HT1080 (cell line): ENCODE measurements around the gene GALC. TPM values are rescaled to one million over a fixed set of nuclear protein-coding genes. Genes with fewer than 3 reads are reported as not detected.
"Not testable (repeated sequence)": the region's sequence is repeated elsewhere in the genome, so short reads cannot be mapped to it uniquely, and the experiment has no call there.

Source experiments
- DNase-seq: peaks from one replicate; pipeline ENCODE4 v3.0.0-alpha.2; 2015; ENCODE audit warnings: low read depth
- polyA plus RNA-seq, 2 experiments: library from polyadenylated mRNA; depleted of rRNA; stranded (reverse); fragments of >200 nt; gene quantifications; 2 replicates each; pipeline ENCODE4 v1.2.3, GENCODE V29; 2015
- total RNA-seq: library from RNA; depleted of rRNA; stranded (reverse); fragments of >200 nt; shearing (Covaris generic); gene quantifications from 2 replicates; pipeline ENCODE4 v1.2.3, GENCODE V29; 2014; rRNA removed

The GALC gene
- not detected in 2 replicates for total RNA-seq
- polyA plus RNA-seq (2015; cell fraction: cytosol; rRNA removed): 0.02 TPM in 1 of 2 replicates, not detected in the other
- polyA plus RNA-seq (2015; cell fraction: nucleus; rRNA removed): 0.02 TPM in 1 of 2 replicates, not detected in the other

- no peak for DNase-seq
Observed at GRCh38 chr14:87992718-87993628, at the start of gene GALC. TSS of gene GALC (minus strand) at chr14:87993182. CDS start at chr14:87993164, 18 bp downstream.

GRCh38 chr14:88040146-88040545 lies 47.2 kb upstream of the GALC start:
- no peak for DNase-seq

GRCh38 chr14:88039197-88039596 lies 46.2 kb upstream of the GALC start:
- DNase-seq: no peak

- no peak for DNase-seq
Observed at GRCh38 chr14:88037325-88037724, 44.3 kb upstream of the GALC start.

DNA sequence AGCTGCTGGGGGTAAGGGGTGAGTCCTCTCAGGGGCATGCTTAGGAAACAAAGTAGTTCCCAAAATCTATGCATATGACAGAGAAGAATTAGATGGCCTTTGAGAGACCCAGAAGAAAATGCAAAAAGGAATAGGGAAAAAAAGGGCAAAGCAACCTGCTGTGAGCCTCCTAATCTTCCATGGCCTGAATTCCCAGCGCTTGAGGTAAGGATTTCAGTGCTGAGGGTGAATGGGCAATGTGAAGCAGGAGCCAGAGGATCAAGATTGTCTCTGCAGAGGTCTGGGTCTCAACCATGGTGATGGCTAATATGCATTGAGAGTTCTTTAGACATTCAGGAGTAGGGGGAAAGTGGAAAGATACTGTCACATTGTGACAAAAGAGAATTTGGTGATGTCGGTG lies 43.4 kb upstream of the GALC start:
- no peak for DNase-seq

- no peak for DNase-seq
Observed at GRCh38 chr14:88034076-88034475, 41.1 kb upstream of the GALC start.

GRCh38 chr14:88032373-88032772 lies 39.4 kb upstream of the GALC start:
- DNase-seq: no peak

- DNase-seq: no peak
Observed at GRCh38 chr14:88030892-88031291, 37.9 kb upstream of the GALC start.

DNA sequence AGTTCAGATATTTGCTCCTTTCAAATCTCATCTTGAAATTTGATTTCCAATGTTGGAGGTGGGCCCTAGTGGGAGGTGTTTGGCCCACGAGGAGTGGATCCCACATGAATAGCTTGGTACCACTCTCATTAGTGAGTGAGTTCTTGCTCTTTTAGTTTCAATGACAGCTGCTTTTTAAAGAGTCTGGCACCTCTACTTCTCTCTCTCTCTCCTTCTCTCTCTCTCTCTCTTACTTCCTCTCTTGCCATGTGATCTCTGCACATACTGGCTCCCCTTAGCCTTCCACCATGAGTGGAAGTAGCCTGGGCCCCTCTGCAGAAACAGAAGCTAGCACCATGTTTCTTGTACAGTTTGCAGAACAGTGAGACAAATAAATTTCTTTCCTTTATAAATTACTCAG lies 37.1 kb upstream of the GALC start:
- no peak for DNase-seq

- DNase-seq: no peak
Observed at GRCh38 chr14:88029500-88029899, 36.5 kb upstream of the GALC start.

GRCh38 chr14:88026890-88027289 lies 33.9 kb upstream of the GALC start:
- no peak for DNase-seq

DNA sequence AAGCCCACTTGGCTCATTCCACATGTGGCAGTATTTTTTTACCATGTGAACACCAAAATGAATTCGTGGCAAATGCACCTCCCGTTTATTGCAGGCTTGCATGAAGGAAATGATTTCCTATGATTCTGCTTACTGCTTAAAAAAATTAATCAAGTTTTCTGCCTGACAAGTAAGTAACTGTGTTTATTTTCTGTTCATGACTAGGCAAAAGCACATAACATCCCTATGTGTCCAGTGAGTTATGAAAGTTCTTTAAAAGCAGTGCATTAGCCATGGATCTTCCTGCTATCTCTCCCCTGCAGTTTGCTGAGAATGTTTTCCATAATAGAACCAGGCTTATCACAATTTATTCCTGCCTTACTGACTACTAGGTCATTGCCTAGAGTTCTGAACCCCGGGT lies 32.3 kb upstream of the GALC start:
- no peak for DNase-seq

GRCh38 chr14:88024252-88025086 lies 31.5 kb upstream of the GALC start:
- not testable (repeated sequence) for DNase-seq

- DNase-seq: no peak
Observed at GRCh38 chr14:88023658-88024187, 30.7 kb upstream of the GALC start.

DNA sequence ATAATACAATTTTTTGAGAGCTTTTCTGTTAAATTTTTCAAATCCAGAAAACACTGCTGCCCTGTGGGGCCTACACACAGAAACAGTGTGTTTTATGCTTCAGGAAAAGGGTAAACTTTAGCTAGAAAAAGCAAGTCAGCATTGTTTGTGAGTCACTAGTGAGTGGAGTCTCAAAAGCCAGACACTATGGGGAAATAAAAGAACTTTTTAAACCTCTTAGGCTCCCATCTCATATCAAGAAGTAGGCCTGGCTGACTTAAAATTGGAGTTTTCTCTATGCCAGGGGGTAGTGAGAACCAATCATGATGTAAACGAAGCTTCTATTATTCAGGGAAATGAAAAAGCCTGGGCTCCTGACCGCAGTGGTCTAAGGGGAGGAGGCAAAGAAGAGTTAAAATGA lies 24.6 kb upstream of the GALC start:
- DNase-seq: no peak

DNA sequence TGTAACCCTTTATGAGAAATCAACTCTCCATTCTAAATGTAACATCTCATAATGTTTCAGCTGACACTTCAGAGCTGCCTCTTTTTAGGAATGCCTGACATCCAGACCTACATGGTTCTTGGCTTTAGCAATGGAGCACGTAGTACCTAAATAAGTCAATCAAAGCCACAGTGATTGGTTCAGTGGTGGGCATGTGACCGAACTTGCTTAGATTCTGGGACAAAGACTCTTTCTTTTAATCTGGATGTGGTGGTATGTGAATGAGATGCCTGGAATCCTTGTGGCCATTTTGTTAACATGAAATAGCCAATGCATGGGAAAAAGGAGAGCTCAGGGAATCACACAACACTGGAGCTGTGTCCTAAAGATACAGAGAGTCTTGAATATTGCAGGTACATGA lies 23.8 kb upstream of the GALC start:
- DNase-seq: no peak

DNA sequence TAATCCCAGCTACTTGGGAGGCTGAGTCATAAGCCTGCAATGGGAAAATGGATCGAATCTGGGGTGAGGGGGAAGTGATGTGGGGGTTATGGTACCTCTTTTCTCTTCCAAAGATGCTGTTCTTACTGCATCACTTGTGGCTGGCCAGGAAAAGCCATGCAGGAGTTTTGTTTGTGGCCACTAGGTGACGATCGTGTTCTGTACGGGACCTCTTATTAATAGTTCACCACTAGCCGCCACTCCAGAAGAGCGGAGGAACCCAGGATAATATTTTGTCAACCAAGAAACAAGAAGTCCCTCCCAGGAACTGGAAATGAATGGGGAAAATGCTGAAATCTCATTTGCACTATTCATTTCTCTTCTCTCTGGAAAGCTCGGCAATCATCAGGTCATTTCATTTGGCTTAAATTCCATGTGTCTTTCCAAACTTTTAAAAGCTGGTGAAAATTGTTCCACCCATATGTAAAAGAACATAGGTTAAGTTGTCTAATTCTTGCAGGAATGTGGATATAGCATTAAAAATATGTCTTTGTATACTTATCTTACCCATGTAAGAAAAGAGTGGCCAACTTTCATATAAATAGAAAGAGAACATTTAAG lies 20.9 kb upstream of the GALC start:
- DNase-seq: peak; percentile 52

DNA sequence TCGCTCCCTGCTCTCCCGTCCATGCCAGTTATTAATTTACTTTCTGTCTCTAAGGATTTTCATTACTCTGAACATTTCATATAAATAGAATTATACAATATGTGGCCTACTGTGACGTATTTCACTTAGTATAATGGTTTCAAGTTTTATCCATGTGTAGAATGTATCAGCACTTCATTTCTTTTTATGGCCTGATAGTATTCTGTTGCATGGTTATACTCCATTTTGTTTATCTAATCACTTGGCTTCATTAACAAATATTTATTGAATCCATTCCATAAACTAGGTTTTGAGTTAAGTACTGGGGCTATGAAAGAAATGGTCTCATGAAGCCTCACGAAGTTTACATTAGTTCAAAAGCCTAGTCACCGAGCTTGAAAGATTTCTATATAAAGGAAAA lies 19.5 kb upstream of the GALC start:
- DNase-seq: no peak

- no peak for DNase-seq
Observed at GRCh38 chr14:88010331-88010730, 17.3 kb upstream of the GALC start.

DNA sequence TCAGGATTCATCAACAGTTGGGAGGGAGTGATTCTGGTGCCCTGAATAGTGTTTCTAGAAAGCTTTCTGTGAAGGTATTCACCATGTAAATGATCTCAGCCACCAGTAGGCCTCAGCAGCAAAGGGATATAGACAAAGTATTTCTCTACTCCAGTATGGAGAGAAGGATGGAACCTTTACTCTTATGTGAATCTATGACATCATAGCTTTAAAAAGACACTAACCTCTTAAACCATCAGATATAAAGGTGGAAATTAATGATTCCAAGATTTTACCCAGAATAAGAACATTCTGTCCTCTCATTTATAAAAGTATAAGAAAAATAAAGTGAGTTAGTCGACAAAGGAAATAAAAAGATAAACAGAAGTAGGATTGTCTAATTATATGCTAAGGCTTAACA lies 16.5 kb upstream of the GALC start:
- no peak for DNase-seq

- DNase-seq: no peak
Observed at GRCh38 chr14:88008039-88008742, 15.2 kb upstream of the GALC start.
